DOHH2 (cell line): ENCODE results near the gene SIK3.

Source experiments
- H3F3A ChIP-seq: fragments of 200-600 bp; sonication (generic), shearing (Covaris generic); 2 replicates; pipeline ENCODE4 v1.6.0; 2016; ENCODE audit warnings: antibody characterized with exemption, mild to moderate bottlenecking; ENCODE audit not compliant: control insufficient read depth, insufficient read depth
- H3K27ac ChIP-seq: fragments of 200-600 bp; sonication (generic); 2 replicates; pipeline ENCODE4 v1.5.1; 2014; ENCODE audit warnings: low read depth, mild to moderate bottlenecking, low read length, moderate library complexity
- H3K27me3 ChIP-seq: fragments of 200-600 bp; sonication (generic); 2 replicates; pipeline ENCODE4 v1.6.1; 2014; ENCODE audit warnings: mild to moderate bottlenecking, low read length, mixed read lengths; ENCODE audit not compliant: control insufficient read depth
- H3K36me3 ChIP-seq: fragments of 200-600 bp; sonication (generic); 2 replicates; pipeline ENCODE4 v1.6.1; 2014; ENCODE audit warnings: mild to moderate bottlenecking, low read length, moderate library complexity, mixed read lengths; ENCODE audit not compliant: control insufficient read depth
- H3K4me1 ChIP-seq: fragments of 200-600 bp; sonication (generic); 2 replicates; pipeline ENCODE4 v1.6.1; 2014; ENCODE audit warnings: mild to moderate bottlenecking, low read length, mixed read lengths; ENCODE audit not compliant: control insufficient read depth
- H3K4me2 ChIP-seq: fragments of 200-600 bp; sonication (generic); 2 replicates; pipeline ENCODE4 v1.6.0; 2014; ENCODE audit warnings: mild to moderate bottlenecking, low read length, moderate library complexity
- H3K4me3 ChIP-seq: fragments of 200-600 bp; sonication (generic); 2 replicates; pipeline ENCODE4 v1.5.1; 2014; ENCODE audit warnings: mild to moderate bottlenecking, low read length, mixed read lengths
- H3K79me2 ChIP-seq: fragments of 200-600 bp; sonication (generic); 2 replicates; pipeline ENCODE4 v1.6.1; 2014; ENCODE audit warnings: mild to moderate bottlenecking, low read length, mixed read lengths; ENCODE audit not compliant: control insufficient read depth
- H3K9me2 ChIP-seq: fragments of 200-600 bp; sonication (generic); replicated peaks from 2 replicates; pipeline ENCODE4 v1.6.1; 2014; ENCODE audit warnings: mild to moderate bottlenecking, low read length, mixed read lengths; ENCODE audit not compliant: control insufficient read depth
- H3K9me3 ChIP-seq: fragments of 200-600 bp; sonication (generic); 2 replicates; pipeline ENCODE4 v1.6.1; 2014; ENCODE audit warnings: antibody characterized with exemption, low read length, mixed read lengths; ENCODE audit not compliant: control insufficient read depth, insufficient read depth
- H4K20me1 ChIP-seq: fragments of 200-600 bp; sonication (generic); 2 replicates; pipeline ENCODE4 v1.6.0; 2014; ENCODE audit warnings: low read depth, mild to moderate bottlenecking, antibody characterized with exemption, low read length, moderate library complexity; ENCODE audit not compliant: control insufficient read depth, insufficient read depth
- EZH2phosphoT487 ChIP-seq: fragments of 200-600 bp; sonication (generic); IDR thresholded peaks from 2 replicates; pipeline ENCODE4 v1.6.1; 2017; ENCODE audit warnings: borderline replicate concordance, mild to moderate bottlenecking, antibody characterized with exemption, low read length, moderate library complexity, mixed read lengths
- TF ChIP-seq, protein P1 (sequence below): fragments of 200-600 bp; sonication (generic); IDR thresholded peaks from one replicate; pipeline ENCODE4 v1.5.1; 2014; ENCODE audit warnings: antibody characterized with exemption, mild to moderate bottlenecking, low read depth, low read length; ENCODE audit not compliant: poor library complexity, severe bottlenecking

The SIK3 gene

DNA sequence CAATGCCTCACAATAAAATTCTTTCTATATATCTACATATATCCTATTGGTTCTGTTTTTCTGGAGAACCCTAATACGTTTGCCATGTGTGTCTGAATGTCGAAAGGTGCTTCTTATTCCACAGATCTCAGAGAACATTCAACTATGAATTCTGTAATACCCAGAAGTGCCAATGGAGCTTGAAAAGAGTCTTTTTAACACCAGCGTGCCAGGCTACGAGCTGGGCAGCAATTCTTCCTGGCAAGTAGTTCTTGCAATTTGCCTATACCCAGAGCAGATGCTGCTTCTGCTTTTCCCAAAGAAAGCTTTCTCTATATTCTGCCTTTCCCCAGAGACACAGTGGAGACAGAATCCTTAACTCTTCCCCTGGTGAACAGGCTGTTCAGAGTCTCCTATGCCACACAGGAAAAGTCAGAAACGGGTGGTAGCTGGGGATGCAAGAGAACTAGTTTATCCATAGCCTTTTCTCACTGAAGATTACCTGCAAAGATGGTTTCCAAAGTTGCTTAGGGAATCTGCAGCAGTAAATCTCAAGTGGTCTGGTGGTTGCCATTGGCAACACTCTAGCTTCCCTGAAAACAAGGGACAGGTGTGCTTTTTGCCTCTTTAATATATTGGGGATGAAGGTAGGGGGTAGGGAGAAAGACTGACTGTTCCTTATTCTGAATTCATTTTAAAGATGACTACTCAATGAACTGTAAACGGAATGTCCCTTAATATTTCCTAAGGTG lies 29.1 kb upstream of the SIK3 start:
- no peak overlapping the region for H3K4me2 ChIP-seq

DNA sequence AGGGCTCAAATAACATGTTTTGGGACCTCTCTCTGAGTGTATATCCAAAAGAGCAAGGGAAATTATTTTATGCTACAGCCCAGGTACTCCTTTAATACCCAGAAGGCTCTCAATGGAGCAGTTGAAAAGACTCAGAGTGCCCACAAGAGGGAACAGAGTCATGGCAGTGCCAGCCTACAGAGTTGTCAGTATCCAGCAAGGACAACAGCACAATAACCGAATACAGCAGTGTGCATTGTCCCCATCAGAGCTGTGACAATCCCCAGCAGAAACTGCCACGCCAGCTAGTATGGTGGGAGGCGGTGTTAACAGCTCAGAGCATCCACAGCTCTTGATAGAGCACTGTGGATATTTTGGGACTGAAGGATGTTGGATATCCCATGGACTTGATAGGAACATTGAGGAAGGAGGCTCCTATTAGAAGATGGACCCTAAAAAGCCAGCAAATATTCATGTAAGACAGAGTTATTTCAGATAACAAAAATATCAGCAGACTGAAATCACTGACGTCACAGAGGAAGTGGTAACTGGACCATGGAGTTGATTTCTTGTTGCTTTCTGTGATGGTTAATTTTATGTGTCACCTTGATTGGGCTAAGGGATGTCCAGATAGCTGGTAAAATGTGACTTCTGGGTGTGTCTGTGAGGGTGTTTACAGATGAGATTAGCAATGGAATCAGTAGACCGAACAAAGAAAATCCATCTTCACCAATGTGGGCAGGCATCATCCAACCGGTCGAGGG lies 28.2 kb upstream of the SIK3 start:
- no peaks in the 10 kb centered on the region for H3K36me3 ChIP-seq

More for the DNA sequence above, 29.1 kb upstream of the SIK3 start:
- Histone ChIP-seq H3K4me3 (no peak overlapping the region), H3K9me2 (no peaks in the 10 kb centered on the region), H3K4me1 (peaks cover 10% of the 10 kb centered on the region), H3K27me3 (peaks cover 7% of the 10 kb centered on the region; the same call in 1 of the 2 replicates), H3K9me3 (no peaks in the 10 kb centered on the region), H3K36me3 (no peaks in the 10 kb centered on the region), H3K27ac (no peak overlapping the region), H3K79me2 (no peaks in the 10 kb centered on the region), H3F3A (no peaks in the 10 kb centered on the region), H4K20me1 (no peaks in the 10 kb centered on the region)
- no peak for TF ChIP-seq EZH2phosphoT487
- TF ChIP-seq, protein P1, sequence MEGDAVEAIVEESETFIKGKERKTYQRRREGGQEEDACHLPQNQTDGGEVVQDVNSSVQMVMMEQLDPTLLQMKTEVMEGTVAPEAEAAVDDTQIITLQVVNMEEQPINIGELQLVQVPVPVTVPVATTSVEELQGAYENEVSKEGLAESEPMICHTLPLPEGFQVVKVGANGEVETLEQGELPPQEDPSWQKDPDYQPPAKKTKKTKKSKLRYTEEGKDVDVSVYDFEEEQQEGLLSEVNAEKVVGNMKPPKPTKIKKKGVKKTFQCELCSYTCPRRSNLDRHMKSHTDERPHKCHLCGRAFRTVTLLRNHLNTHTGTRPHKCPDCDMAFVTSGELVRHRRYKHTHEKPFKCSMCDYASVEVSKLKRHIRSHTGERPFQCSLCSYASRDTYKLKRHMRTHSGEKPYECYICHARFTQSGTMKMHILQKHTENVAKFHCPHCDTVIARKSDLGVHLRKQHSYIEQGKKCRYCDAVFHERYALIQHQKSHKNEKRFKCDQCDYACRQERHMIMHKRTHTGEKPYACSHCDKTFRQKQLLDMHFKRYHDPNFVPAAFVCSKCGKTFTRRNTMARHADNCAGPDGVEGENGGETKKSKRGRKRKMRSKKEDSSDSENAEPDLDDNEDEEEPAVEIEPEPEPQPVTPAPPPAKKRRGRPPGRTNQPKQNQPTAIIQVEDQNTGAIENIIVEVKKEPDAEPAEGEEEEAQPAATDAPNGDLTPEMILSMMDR: no peak

DNA sequence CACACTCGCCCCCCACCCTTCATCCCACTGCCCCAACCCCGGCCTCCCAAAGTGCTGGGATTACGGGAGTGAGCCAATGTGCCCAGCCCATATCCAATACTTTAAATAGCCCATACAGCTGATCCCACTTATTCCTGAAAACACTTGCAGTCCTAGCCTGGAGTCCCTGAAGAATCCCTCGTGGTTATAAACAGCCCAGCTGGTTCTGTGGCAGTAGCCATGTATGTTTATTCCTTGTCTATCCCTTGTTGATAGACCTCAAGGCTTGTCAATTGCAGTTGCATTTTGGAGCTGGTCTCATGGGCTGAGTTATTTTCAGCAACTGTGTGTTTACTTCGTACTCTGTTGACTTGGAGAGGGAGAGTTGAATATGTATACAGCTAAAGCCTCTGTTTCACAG lies 24.3 kb upstream of the SIK3 start:
- Histone ChIP-seq H3K79me2 (no peaks in the 10 kb centered on the region), H3F3A (no peaks in the 10 kb centered on the region), H3K27ac (no peak overlapping the region), H3K36me3 (no peaks in the 10 kb centered on the region), H3K9me2 (no peaks in the 10 kb centered on the region), H3K4me2 (no peak overlapping the region), H3K4me1 (peaks cover 10% of the 10 kb centered on the region), H4K20me1 (no peaks in the 10 kb centered on the region), H3K27me3 (0 out of 2 replicates have a peak, but pooled peaks cover 3% of the 10 kb centered on the region), H3K9me3 (no peaks in the 10 kb centered on the region), H3K4me3 (no peak overlapping the region)
- TF ChIP-seq, protein P1: no peak
- TF ChIP-seq EZH2phosphoT487: no peak

More for the DNA sequence above, 28.2 kb upstream of the SIK3 start:
- Histone ChIP-seq H3F3A (no peaks in the 10 kb centered on the region), H3K9me3 (no peaks in the 10 kb centered on the region), H4K20me1 (no peaks in the 10 kb centered on the region), H3K79me2 (no peaks in the 10 kb centered on the region), H3K4me3 (no peak overlapping the region), H3K27ac (no peak overlapping the region), H3K4me2 (peak overlapping the region; percentile 18; the same call in 1 of the 2 replicates), H3K27me3 (peaks cover 7% of the 10 kb centered on the region; the same call in 1 of the 2 replicates), H3K9me2 (no peaks in the 10 kb centered on the region), H3K4me1 (peaks cover 10% of the 10 kb centered on the region)
- TF ChIP-seq, protein P1: no peak
- TF ChIP-seq EZH2phosphoT487: no peak
